ENCODE data around the gene C1orf74. TPM values are rescaled to one million over a fixed set of nuclear protein-coding genes. Genes with fewer than 3 reads are reported as not detected.

Gene C1orf74
- polyA plus RNA-seq, 6 donors from 2014 or later = 0.45 to 1.9 (median 0.66) TPM

DNA sequence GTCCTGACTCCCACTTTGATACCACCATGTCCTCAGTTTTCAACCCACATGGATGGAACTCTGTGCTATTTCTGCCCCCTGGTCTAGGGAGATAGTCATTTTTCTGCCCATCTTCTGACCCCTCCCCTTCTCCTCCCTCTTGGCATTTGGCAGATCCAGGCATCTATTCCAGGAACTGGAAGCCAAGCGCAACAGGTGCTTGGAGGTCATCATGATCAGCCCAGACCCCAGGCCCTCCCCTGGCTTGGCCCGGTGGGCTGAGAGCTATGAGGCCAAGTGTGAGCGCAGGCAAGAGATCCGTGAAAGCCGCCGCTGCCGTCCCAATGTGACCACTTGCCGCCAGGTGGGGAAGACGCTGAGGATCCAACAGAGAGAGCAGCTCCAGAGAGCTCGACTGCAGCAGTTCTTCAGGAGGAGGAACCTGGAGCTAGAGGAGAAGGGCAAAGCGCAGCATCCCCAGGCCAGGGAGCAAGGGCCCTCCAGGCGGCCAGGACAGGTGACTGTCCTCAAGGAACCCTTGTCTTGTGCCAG, 24.5 kb downstream of the C1orf74 start:
- Mint-ChIP-seq H3K4me1 (peaks cover 55 to 88% (median 84%) of the 10 kb centered on the region in 3 donors), H3K9me3 (no peaks in the 10 kb centered on the region), H3K27me3 (no peaks in the 10 kb centered on the region), H3K27ac (peak overlapping the region in 4 of 6 donors; percentile 68 to 86 (median 78)), H3K36me3 (peaks cover 19 to 58% of the 10 kb centered on the region in 2 donors), H3K4me3 (peak overlapping the region in 2 of 8 donors; percentile 10 to 95)
- ATAC-seq (ENCODE audit: low read depth in 2 of 2) (no peak), DNase-seq (no peak)

- H3K27me3 Mint-ChIP-seq = no peaks in the 10 kb centered on the region
- ATAC-seq (ENCODE audit: low read depth in 2 of 2) (no peak), DNase-seq (no peak)
- H3K4me3 Mint-ChIP-seq = peak overlapping the region; percentile 87 to 98 (median 95)
- peaks cover 50 to 82% (median 80%) of the 10 kb centered on the region in 3 donors for H3K4me1 Mint-ChIP-seq
- H3K9me3 Mint-ChIP-seq = no peaks in the 10 kb centered on the region
- H3K36me3 Mint-ChIP-seq = peaks cover 14 to 44% of the 10 kb centered on the region in 2 donors
- H3K27ac Mint-ChIP-seq = peak overlapping the region; percentile 5 to 97 (median 90)
Measured at GRCh38 chr1:209758400-209758799, 26.0 kb downstream of the C1orf74 start.

GRCh38 chr1:209756615-209757445, 27.5 kb downstream of the C1orf74 start:
- H3K4me1 Mint-ChIP-seq = peaks cover 57 to 79% (median 72%) of the 10 kb centered on the region in 3 donors
- peak overlapping the region; percentile 86 to 97 (median 94) for H3K27ac Mint-ChIP-seq
- peak overlapping the region; percentile 93 to 99 (median 98) for H3K4me3 Mint-ChIP-seq
- no peaks in the 10 kb centered on the region for H3K9me3 Mint-ChIP-seq
- peaks cover 4 to 28% of the 10 kb centered on the region in 2 donors for H3K36me3 Mint-ChIP-seq
- peak; percentile 39 for DNase-seq
- ATAC-seq (ENCODE audit: low read depth in 2 of 2) = peak; percentile 37 to 40
- H3K27me3 Mint-ChIP-seq = no peaks in the 10 kb centered on the region

DNA sequence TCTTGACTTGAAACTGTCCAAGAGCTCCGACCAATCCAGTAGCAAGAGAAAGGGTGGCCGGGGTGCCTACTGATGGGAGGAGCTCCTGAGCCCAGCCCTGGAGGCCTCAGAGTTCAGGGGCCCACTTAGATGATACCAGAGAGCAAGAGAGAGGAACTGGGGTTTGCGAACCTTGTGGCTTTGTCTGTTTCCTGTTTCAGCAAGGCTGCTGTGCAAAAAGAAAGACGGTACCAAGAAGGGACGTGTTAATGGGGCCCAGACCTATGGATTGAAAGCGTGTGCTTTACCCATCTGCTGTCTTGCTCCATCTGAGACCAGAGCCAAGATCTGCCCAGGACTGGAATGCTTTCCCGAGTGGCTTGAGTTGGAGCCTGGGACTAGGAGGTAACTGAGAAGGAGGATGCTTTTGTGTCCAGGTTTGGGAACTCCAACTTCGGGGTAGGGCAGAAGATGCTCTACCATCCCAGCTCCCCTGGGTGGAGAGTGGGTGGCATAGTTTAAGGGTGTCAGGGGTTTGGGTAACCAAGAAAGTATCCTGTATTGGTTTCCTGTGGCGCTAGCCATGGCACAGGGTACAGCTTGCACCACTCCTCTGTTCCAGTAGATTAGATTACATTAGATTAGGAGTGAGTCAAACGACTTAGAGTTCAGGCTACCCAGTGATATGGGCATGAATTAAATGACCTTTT, 28.3 kb downstream of the C1orf74 start, which contains the start of gene TRAF3IP3:
Gene TRAF3IP3, plus strand, starts transcription at position 128 of the 689 bp plus-strand sequence. CDS start 3,987 bp downstream, outside the sequence.
- H3K36me3 Mint-ChIP-seq = peaks cover 0 to 21% of the 10 kb centered on the region in 2 donors
- H3K9me3 Mint-ChIP-seq = no peaks in the 10 kb centered on the region
- ATAC-seq (ENCODE audit: low read depth in 2 of 2) = peak; percentile 93 to 95

DNA sequence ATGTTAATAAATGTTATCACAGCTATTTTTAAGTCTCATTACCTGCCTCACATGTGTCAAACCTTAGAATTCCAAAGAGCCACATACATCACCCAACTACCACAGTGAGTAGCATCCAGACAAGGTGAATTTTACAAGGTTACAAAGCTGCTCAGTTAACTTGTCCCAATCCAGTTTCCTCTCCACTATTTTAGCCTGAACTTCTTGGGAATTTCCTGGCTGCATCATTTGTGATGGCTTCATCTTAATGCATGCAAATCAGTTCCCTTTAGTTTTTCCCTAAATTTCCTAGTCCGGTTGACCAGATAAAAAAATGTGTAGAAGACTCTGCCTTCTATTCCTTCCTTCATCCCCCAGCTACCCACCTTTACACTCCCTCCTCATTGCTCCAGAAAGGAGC, 29.1 kb downstream of the C1orf74 start:
- Mint-ChIP-seq H3K4me3 (peak overlapping the region in 7 of 8 donors; percentile 93 to 99 (median 97)), H3K27ac (peak overlapping the region; percentile 86 to 97 (median 94)), H3K9me3 (no peaks in the 10 kb centered on the region), H3K4me1 (peaks cover 52 to 73% (median 64%) of the 10 kb centered on the region in 3 donors), H3K27me3 (no peaks in the 10 kb centered on the region), H3K36me3 (peaks cover 0 to 14% of the 10 kb centered on the region in 2 donors)
- ATAC-seq (ENCODE audit: low read depth in 2 of 2) (no peak), DNase-seq (no peak)

More for the DNA sequence above, 28.3 kb downstream of the C1orf74 start, which contains the start of gene TRAF3IP3:
- Mint-ChIP-seq H3K4me1 (peaks cover 59 to 79% (median 72%) of the 10 kb centered on the region in 3 donors), H3K27ac (peak within 1 kb of the TSS; percentile 86 to 97 (median 94)), H3K27me3 (no peaks in the 10 kb centered on the region), H3K4me3 (peak within 1 kb of the TSS; percentile 93 to 99 (median 98))
- DNase-seq = peak; percentile 78

DNA sequence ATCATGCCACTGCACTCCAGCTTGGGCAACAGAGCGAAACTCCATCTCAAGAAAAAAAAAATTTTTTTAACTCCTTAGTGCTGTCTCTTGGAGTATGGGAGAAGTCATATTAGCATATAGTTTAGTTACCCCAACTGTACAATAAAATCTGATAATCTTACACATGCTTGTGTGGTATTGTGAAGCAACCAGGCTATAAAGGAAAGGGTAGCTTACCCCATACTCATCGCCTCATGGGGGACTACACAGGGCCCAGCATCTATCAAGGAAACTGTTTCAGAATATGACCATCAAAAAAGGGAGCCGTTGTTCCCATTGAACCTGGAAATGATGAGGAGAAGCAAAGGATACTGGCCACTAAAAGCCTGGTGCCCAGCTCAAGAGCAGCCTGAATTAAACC, 31.5 kb downstream of the C1orf74 start:
- Mint-ChIP-seq H3K36me3 (no peaks in the 10 kb centered on the region), H3K4me3 (no peak overlapping the region), H3K27me3 (no peaks in the 10 kb centered on the region), H3K27ac (no peak overlapping the region), H3K9me3 (no peaks in the 10 kb centered on the region), H3K4me1 (peaks cover 38 to 56% (median 47%) of the 10 kb centered on the region in 3 donors)
- ATAC-seq (ENCODE audit: low read depth in 2 of 2) (no peak), DNase-seq (no peak)

DNA sequence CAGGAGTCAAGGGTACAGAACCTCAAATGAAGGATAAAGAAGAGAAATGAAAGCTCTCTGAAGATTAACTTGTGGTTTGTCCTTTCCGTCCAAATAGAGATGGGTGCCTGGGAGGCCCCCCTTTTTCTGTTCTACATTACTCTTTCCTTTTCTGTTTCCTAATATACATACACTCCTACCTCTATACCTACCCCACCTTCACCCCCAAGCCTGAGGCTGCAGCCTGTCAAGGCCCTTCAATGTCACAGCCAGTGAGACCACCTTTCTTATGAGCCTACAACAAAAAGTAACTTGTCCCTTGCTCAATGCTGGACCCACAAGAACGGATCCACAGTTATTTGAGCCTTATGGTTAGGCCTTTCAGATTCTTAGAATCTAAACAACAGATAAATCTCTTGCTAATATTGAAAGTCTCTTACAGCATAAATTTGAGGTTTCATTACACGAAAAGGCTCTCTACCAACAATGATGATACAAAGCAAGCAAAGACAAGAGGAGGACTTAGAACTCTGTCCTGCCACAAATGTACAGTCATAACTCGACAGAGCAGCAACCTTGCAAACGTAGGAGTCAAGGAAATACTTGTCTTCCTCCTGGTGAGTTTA, 32.6 kb downstream of the C1orf74 start:
- H3K27ac Mint-ChIP-seq = peak overlapping the region in 5 of 6 donors; percentile 10 to 96 (median 67)
- peaks cover 33 to 51% (median 46%) of the 10 kb centered on the region in 3 donors for H3K4me1 Mint-ChIP-seq
- H3K4me3 Mint-ChIP-seq = peak overlapping the region in 5 of 8 donors; percentile 16 to 77 (median 50)
- no peak for DNase-seq
- H3K27me3 Mint-ChIP-seq = no peaks in the 10 kb centered on the region
- no peaks in the 10 kb centered on the region for H3K36me3 Mint-ChIP-seq
- H3K9me3 Mint-ChIP-seq = no peaks in the 10 kb centered on the region
- ATAC-seq (ENCODE audit: low read depth in 2 of 2) = peak in 1 of 2 donors; percentile 6

GRCh38 chr1:209749670-209750323, 34.6 kb downstream of the C1orf74 start:
- Mint-ChIP-seq H3K27ac (no peak overlapping the region), H3K36me3 (no peaks in the 10 kb centered on the region), H3K4me3 (no peak overlapping the region)

DNA sequence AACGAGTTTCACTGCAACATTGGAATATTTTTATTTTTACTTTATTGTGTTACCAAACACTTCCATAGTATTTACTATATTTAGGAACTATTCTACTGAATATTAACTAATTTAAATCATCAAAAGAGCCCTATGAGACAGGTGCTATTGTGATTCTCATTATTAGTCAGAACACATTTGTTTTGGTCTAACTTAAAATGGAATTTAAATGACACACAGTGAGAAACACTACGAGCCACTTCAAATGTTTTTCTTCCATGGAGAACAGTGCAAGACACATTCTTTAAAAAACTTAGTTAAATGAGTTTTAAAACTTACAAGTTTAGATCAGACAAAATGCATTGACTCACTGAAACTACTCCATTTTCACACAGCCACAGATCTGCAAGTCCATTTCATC, 35.2 kb downstream of the C1orf74 start:
- DNase-seq = no peak
- no peak for ATAC-seq (ENCODE audit: low read depth in 2 of 2)
- H3K4me3 Mint-ChIP-seq = no peak overlapping the region

More at GRCh38 chr1:209749670-209750323, 34.6 kb downstream of the C1orf74 start:
- Mint-ChIP-seq H3K9me3 (no peaks in the 10 kb centered on the region), H3K4me1 (peaks cover 16 to 33% (median 27%) of the 10 kb centered on the region in 3 donors), H3K27me3 (no peaks in the 10 kb centered on the region)
- DNase-seq = no peak
- ATAC-seq (ENCODE audit: low read depth in 2 of 2) = no peak

GRCh38 chr1:209748620-209749019, 35.7 kb downstream of the C1orf74 start:
- Mint-ChIP-seq H3K4me3 (peak overlapping the region in 2 of 8 donors; percentile 61 to 79), H3K4me1 (peaks cover 16 to 32% (median 27%) of the 10 kb centered on the region in 3 donors), H3K27me3 (no peaks in the 10 kb centered on the region), H3K27ac (peak overlapping the region in 1 of 6 donors; percentile 42), H3K36me3 (no peaks in the 10 kb centered on the region), H3K9me3 (no peaks in the 10 kb centered on the region)
- DNase-seq (no peak), ATAC-seq (ENCODE audit: low read depth in 2 of 2) (no peak)

More for the DNA sequence above, 35.2 kb downstream of the C1orf74 start:
- Mint-ChIP-seq H3K36me3 (no peaks in the 10 kb centered on the region), H3K27ac (no peak overlapping the region), H3K4me1 (peaks cover 16 to 32% (median 27%) of the 10 kb centered on the region in 3 donors), H3K9me3 (no peaks in the 10 kb centered on the region), H3K27me3 (no peaks in the 10 kb centered on the region)

GRCh38 chr1:209747580-209748262, 36.6 kb downstream of the C1orf74 start:
- no peaks in the 10 kb centered on the region for H3K9me3 Mint-ChIP-seq
- peak overlapping the region; percentile 40 to 93 (median 90) for H3K4me3 Mint-ChIP-seq
- peaks cover 16 to 29% (median 27%) of the 10 kb centered on the region in 3 donors for H3K4me1 Mint-ChIP-seq
- H3K27me3 Mint-ChIP-seq = no peaks in the 10 kb centered on the region
- H3K27ac Mint-ChIP-seq = peak overlapping the region; percentile 42 to 92 (median 86)
- ATAC-seq (ENCODE audit: low read depth in 2 of 2) (peak; percentile 88 to 94), DNase-seq (peak; percentile 70)
- no peaks in the 10 kb centered on the region for H3K36me3 Mint-ChIP-seq

Data from naive B cell (primary cell).